Left ventricle myocardium superior (tissue), 1 donor: ENCODE results near the gene CPT1A. TPM values are rescaled to one million over a fixed set of nuclear protein-coding genes. Genes with fewer than 3 reads are reported as not detected.

Source experiments
- ATAC-seq: fragments of 200-7000 bp; cut with Tn5 transposase; one replicate; pipeline ENCODE4 v1.9.1; 2020; ENCODE audit warnings: mild to moderate bottlenecking, moderate library complexity
- DNase-seq: peaks from one replicate; pipeline ENCODE4 v3.0.0-alpha.2; 2020
- intact Hi-C: fragments of 100-400 bp; cut with micrococcal nuclease; formaldehyde crosslinking; loops from one replicate; pipeline ENCODE4 v1.11.0; 2022
- total RNA-seq: library from RNA; stranded (reverse); fragmentation: NEBNext Ultra II Directional; extraction: Animal tissue kit (Norgen Biotek cat#: 25700); gene quantifications from one replicate; pipeline ENCODE4 v1.2.1, GENCODE V29; 2021
- donor health status: DM: no; HTN: yes; CAD: no; lungs with severe emphysema.

CPT1A gene
- total RNA-seq, 1 donor from 2014 or later = 81.7 TPM

DNA sequence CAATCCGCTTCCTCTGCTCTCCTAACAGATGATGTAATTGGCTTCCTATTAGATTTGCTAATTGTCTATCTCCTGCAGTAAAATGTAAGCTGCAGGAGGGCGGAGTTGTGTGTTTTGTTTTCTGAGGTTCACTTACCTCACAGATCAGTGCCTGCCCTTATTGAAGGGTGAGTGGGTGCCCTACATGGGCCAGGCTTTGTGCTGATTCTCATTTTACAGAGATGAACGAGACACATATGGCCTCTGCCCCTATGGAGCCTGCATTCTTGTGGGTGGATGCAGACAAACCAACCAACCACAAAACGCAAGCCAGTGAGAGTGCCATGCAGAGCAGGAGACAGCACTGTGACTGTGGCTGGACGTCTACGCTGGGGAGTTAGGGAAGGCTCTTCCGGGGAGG, 100.3 kb downstream of the CPT1A start:
- ATAC-seq (no peak), DNase-seq (no peak)
- intact Hi-C loops = no loop called here

DNA sequence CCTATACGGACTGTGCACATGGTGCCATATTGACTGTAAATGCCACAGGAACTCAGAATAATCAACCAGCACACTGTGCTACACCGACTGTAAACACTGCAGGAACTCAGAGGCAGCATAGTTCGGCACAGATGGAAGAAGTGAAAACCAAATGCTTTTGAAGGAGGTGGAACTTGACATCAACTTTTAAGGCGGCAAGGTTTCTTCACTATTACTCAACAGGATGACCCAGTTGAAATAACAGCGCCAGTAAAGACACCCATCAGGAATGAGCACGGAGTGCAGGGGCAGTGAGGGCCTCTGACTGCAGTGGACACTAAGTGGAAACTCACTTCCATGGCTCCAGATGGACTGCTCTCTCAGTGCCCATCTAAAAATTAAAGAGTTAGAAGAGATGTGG, 106.1 kb downstream of the CPT1A start:
- no peak for DNase-seq
- ATAC-seq = no peak
- intact Hi-C loops = no loop called here

DNA sequence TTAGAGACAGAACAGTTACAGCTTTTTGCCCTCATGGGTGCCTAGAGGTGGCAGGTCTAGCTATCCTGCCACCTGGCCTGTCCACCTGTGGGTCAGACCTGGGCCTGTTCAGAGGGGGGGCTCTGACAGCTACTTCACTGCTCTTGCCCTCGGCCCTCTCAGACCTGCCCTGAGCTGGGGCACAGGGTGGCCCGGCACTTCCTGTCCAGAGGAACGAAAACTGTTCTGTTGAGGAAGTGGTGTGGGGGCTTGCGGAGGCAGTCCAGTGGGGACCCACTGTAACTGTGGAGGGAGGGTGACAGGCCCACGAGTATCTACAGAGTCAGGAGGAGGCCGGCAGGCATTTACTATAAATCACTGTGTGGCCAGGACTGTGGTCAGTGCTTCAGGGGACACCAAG, 106.6 kb downstream of the CPT1A start:
- intact Hi-C loops = no loop called here
- ATAC-seq (no peak), DNase-seq (no peak)

DNA sequence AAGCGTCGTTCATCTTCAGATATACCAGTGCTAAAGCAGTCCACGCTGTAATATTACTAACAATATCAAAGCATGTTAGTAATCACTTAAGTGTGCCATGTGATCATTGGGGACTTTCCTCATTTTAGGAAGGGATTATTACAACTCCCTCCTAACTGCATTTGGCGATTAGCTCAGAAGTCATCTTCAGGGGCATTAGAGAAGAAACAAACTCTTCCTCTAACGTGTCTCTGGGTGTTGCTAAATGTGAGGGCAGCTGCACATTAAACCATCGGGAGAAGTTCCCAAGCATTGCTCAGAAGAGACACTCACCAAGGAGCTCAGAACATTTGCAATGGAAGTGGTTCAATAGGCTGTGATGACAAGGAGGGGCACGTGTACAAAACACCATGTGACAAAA, 107.6 kb downstream of the CPT1A start:
- DNase-seq = no peak
- no peak for ATAC-seq
- intact Hi-C loops = no loop called here

DNA sequence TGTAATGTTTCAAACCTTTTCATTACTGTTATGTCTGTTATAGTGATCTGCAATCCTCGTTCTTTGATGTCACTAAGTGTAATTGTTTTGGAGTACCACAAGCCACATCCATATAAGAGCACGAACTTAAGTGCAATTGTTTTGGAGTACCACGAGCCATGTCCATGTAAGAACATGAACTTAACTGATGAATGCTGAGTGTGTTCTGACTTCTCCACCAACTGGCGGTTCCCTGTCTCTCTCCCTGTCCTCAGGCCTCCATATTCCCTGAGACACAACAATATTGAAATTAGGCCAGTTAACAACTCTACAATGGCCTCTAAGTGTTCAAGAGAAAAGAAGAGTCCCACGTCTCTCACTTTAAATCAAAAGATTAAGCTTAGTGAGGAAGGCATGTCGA, 113.9 kb downstream of the CPT1A start:
- intact Hi-C loops = no loop called here
- DNase-seq (no peak), ATAC-seq (no peak)

DNA sequence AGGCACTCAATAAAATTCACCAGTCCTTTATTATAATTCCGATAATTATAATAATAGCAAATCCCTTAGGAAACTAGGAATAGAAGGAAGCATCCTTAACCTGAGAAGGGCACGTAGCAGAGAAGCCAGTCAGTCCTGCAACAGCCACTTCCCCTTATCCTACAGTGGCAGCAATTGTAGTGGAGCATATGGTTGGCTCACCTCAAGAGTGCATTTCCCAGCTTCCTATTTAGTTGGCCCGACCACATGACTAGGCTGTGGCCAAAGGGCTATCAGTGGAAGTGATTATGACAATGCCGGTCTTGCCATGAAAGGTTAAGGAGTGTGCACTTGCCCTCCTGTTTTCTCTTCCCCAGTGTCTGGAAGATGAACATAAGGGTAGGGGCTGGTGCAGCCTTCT, 117.4 kb downstream of the CPT1A start:
- no peak for DNase-seq
- ATAC-seq = no peak
- intact Hi-C loops = no loop called here

DNA sequence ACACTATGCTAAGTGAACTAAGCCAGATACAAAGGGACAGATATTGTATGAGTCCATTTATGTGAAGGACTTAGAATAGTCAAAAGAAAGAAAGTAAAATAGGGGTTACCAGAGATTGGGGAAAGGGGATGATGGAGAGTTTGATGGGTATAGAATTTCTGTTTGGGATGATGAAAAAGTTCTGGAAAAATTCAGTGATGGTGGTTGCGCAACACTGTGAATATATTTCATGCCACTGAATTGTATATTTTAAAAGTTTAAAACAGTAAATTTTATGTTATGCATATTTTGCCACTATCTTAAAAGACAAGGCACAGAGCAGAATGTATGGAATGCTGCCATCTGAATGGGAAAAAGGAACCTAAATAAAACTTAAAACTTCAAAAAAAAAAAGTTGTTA, 119.6 kb downstream of the CPT1A start:
- ATAC-seq (no peak), DNase-seq (no peak)
- intact Hi-C loops = no loop called here

DNA sequence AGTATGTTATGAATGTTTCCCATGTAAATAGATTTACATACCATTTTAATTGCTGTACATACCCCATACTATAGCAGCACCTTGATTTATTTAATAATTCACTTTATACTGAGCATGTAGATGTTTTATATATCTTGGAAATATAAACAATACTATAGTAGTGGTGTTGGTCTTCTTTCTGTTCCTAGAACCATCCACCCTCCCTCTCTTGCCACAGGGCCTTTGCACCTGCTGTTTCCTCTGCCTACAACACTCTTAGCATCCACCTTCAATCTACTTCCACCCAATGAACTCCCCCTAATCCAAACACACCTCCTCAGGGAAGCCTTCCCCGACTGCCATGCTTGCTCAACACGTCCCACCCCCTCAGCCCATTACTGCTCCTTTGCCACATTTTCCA, 120.6 kb downstream of the CPT1A start:
- intact Hi-C loops = no loop called here
- DNase-seq = no peak
- ATAC-seq = no peak

DNA sequence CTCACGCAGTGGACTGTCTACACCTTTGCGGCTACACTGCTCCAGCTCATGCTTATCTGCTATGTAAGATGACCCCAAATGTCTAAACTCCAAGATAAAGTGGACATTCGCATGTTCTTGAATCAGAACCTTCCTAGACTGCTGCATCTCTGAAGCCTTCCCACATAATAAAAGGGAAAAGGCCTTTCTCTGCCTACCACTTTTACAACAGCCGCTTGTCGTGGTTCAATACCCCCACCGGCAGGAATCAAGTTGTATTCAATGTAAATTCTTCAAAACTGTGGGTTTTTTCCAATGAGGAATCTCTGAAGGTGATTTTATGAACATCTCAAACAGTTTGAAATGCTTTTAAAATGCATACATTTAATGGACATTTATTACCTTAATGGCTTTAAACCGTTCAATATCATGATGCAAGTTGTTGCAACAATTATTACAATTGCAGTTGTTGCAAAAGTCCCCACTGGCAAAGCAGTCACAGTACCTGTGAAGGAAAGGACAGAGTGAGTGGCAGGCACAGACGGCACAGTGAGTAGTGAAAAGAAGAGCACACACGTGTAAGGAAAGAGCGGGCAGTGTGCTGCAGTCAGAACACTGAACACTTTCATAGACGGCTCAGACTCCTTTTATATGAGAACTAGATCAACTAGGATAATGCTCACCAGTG, 126.1 kb downstream of the CPT1A start:
- ATAC-seq (no peak), DNase-seq (no peak)
- intact Hi-C loops = no loop called here

DNA sequence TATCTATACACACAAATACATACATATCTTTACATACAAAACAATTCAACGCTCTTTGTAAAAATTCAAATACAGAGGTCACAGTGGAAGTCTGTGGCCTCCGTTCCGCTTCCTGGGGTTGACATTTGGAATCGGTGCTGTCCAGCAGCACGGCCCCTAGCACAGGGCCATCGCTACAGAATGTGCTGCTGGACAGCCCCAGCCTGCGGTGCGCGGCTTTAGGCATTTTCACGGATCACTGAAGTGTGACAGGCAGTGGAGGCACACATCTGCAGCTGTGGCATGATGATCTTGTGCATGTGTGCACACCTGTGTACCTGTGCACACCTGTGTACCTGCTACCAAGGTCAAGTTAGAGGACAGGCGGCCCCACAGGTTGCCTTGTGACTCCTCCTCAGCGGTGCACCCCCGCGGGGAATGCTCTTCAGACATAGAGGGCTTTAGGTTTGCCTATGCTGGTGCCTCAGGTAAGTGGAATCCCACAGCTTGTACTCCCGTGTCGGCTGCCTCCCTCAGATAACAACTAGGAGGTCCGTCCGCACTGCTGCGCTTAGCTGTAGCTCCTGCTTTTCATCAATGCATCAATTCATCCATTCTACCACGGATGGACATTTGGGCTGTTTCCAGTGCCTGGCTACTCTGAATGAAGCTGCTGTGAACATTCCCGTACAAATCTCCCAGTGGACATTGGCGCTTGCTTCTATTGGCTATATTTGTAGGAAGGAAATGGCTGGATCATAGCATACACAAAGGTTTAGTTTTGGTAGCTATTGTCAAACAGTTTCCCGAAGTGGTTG, 127.5 kb downstream of the CPT1A start:
- DNase-seq = no peak

DNA sequence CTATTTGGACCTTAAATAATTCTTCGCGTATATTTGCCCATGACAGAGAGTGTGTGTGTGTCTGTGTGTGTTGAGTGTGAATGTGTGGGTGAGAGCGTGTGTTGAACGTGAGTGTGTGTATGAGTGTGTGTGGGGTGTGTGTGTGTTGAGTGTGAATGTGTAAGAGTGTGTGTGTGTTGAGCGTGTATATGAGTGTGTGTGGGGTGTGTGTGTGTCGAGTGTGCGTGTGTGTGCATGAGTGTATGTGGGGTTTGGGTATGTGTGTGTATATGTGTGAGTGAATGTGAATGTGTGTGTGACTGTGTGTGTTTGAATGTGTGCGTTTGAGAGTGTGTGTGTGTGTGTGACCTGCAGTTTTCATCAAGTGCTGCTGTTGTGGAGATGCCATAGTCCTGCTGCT, 130.6 kb downstream of the CPT1A start:
- DNase-seq = no peak
- ATAC-seq = no peak
- intact Hi-C loops = no loop called here

More for the DNA sequence above, 127.5 kb downstream of the CPT1A start:
- ATAC-seq = no peak
- intact Hi-C loops = no loop called here

DNA sequence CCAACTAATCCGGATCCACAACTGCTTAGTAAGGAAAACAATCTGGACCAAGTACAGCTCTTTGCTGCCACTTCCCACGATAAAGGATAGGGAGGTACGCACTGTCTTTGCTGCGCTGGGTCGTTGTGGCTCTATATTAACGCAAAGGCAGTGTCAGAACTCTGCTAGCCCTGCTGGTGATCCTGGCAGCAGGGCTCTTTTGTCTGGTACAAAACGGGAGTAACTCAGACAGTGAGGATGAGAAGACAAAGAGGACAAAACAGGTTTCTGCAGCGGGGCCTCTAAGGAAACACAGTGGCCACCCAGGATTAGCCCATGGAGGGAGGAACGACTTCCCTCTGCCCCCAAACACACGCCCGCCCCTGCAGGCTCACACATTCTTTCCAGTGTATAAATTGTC, 131.3 kb downstream of the CPT1A start:
- no peak for ATAC-seq
- intact Hi-C loops = no loop called here
- DNase-seq = no peak

DNA sequence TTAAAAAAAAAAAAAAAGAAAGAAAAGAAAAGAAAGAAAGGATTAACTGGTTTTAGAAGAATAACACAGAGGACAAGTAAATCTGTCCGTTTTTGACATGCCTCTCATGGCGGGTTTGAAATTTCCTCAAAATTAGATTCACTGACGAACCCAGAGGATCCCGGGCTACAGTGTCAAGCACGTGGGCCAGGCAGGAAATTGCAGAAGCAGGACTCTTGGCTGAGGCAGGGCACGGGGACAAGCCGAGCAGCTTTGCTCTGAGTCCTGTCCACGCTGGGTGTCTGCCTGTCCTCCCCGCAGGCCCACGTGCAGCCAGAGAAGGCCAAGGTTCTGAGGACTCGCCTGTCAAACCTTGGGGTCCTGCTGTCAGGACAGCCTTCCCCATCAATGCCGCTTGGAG, 132.7 kb downstream of the CPT1A start:
- no peak for DNase-seq
- intact Hi-C loops = no loop called here

DNA sequence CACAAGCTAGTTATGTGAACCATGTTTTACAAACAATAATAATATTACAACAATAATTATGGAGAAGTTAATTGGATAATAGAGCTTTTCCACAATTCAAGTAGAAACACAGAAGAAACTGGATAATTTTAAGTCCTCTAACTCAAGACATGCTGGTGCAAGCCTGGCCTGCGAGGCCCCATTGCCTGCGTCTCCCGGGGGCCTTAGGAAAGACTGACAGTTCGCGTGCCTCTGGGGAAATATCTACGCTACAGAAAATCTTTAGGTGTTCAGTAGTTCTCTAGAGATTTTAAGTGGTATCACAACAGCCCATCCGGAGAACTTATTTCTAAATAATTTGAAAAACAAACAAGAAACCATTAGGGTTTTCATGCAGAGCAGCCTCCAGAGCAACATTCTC, 134.2 kb downstream of the CPT1A start:
- intact Hi-C loops = no loop called here
- no peak for DNase-seq
- no peak for ATAC-seq

More for the DNA sequence above, 132.7 kb downstream of the CPT1A start:
- no peak for ATAC-seq

DNA sequence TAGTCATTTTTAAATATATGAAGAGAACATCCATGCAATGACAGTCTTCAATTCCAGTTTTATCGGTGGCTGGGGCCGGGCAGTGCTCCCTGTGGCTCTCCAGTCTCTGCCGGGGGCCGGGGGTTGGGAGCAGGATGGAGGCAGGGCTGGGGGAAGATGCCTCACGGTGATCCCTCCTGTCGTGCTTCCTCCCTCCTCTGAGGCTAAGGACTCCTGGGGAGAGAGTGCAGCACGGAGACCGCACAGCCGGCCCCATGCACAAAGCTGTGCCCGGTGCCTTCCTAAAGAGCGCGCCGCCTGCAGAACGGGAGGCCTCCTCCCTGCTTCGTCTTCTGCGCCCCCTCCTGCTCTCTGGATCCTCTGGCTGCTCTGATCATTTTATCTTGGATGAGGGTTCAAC, 136.8 kb downstream of the CPT1A start:
- intact Hi-C loops = no loop called here
- DNase-seq = no peak
- no peak for ATAC-seq

Other genes with a start within 250 kb of the CPT1A start
- not detected for gene GAL, start 157.4 kb downstream of the CPT1A start, total RNA-seq
- 0.32 TPM for gene TESMIN, start 90.4 kb downstream of the CPT1A start, total RNA-seq
- 106 TPM for gene MRPL21, start 61.9 kb upstream of the CPT1A start, total RNA-seq
- gene IGHMBP2, start 62.0 kb upstream of the CPT1A start, total RNA-seq = 14.7 TPM
- not detected for gene MRGPRD, start 139.1 kb upstream of the CPT1A start, total RNA-seq
- 5.5 TPM for gene MRGPRF, start 171.3 kb upstream of the CPT1A start, total RNA-seq
- gene TPCN2, start 207.0 kb upstream of the CPT1A start, total RNA-seq = 7.9 TPM